Esophagus squamous epithelium (tissue), 5 donors: ENCODE data around the gene DOHH. TPM values are rescaled to one million over a fixed set of nuclear protein-coding genes. Genes with fewer than 3 reads are reported as not detected.
"Not testable (repeated sequence)": the region's sequence is repeated elsewhere in the genome, so short reads cannot be mapped to it uniquely, and the experiment has no call there.

Experiments
- DNase-seq: peaks from one replicate; lab custom pipeline; 2025; lab: John Stamatoyannopoulos, UW
- H3K27ac ChIP-seq, 4 donors: fragments of 200-600 bp; sonication (generic); one replicate each; pipeline ENCODE4 v1.5.1; 2016 to 2019; ENCODE audit warnings: mild to moderate bottlenecking in 1 of 4
- H3K27me3 ChIP-seq, 4 donors: fragments of 200-600 bp; sonication (generic); 1 replicate in 3 of 4; 2 replicates in 1 of 4; pipeline versions ENCODE4 v1.5.1 to v1.6.0; 2017 to 2021; ENCODE audit warnings: antibody characterized with exemption in 1 of 4
- H3K36me3 ChIP-seq, 3 donors: fragments of 200-600 bp; sonication (generic); one replicate each; pipeline ENCODE4 v1.5.1; 2016 to 2019
- H3K4me1 ChIP-seq, 3 donors: fragments of 200-600 bp; sonication (generic); one replicate each; pipeline ENCODE4 v1.5.1; 2017 to 2019
- H3K4me3 ChIP-seq, 4 donors: fragments of 200-600 bp; sonication (generic); 1 replicate in 3 of 4; 2 replicates in 1 of 4; pipeline ENCODE4 v1.5.1; 2016 to 2019; ENCODE audit warnings: mild to moderate bottlenecking in 2 of 4, moderate library complexity in 1 of 4
- H3K9me3 ChIP-seq, 3 donors: fragments of 200-600 bp; sonication (generic); one replicate each; pipeline ENCODE4 v1.5.1; 2016 to 2019
- CTCF ChIP-seq, 6 experiments: fragments of 450-650 bp in 4 of 6; fragments of 200-600 bp in 2 of 6; sonication (generic) in 2 of 6; IDR thresholded peaks; one replicate each; pipeline ENCODE4 v1.5.1; 2016 to 2019; ENCODE audit warnings: antibody characterized with exemption in 6 of 6, mild to moderate bottlenecking in 4 of 6, moderate library complexity in 4 of 6
- POLR2A ChIP-seq, 4 donors: fragments of 450-650 bp; IDR thresholded peaks; one replicate each; pipeline ENCODE4 v1.6.1; 2017; ENCODE audit warnings: antibody characterized with exemption in 4 of 4, mild to moderate bottlenecking in 4 of 4, moderate library complexity in 3 of 4
- WGBS, 2 donors: methylation state at CpG; one replicate each; pipeline ENCODE4 v1.1.5; 2018; 5-methylcytosine and 5-hydroxymethylcytosine counted together
- intact Hi-C: fragments of 100-400 bp; cut with DNase I; formaldehyde crosslinking; loops from one replicate; pipeline ENCODE4 v1.15.0; 2022
- total RNA-seq, 4 donors: library from RNA; depleted of rRNA; stranded (reverse); fragments of >200 nt; gene quantifications; one replicate each; pipeline ENCODE4 v1.1.0, GENCODE V29; 2016
- donor health status: DM: yes; HTN: yes; CAD: no.

Gene DOHH
- total RNA-seq, 4 donors from 2014 or later: 21.0 to 29.5 (median 26.4) TPM

GRCh38 chr19:3533033-3533432 lies 32.6 kb upstream of the DOHH start:
- TF ChIP-seq POLR2A (IDR thresholded peaks at IDR 0.05) (no peak), CTCF (IDR thresholded peaks at IDR 0.05) (no peak)

GRCh38 chr19:3532154-3532786 lies 31.8 kb upstream of the DOHH start:
- H3K4me1 ChIP-seq: peaks cover 0 to 17% (median 0%) of the 10 kb centered on the region in 3 donors
- no CpG with 5 or more reads among the region's 33 CpGs for WGBS, 2 donors
- H3K27me3 ChIP-seq: no peaks in the 10 kb centered on the region
- no peak for DNase-seq
- H3K4me3 ChIP-seq: no peak overlapping the region
- intact Hi-C loops: no loop called here
- H3K27ac ChIP-seq: no peak overlapping the region
- H3K36me3 ChIP-seq: peaks cover 43 to 85% (median 53%) of the 10 kb centered on the region in 3 donors
- TF ChIP-seq POLR2A (IDR thresholded peaks at IDR 0.05) (no peak), CTCF (IDR thresholded peaks at IDR 0.05) (no peak)
- H3K9me3 ChIP-seq: no peaks in the 10 kb centered on the region

More at GRCh38 chr19:3533033-3533432, 32.6 kb upstream of the DOHH start:
- Histone ChIP-seq H3K9me3 (no peaks in the 10 kb centered on the region), H3K4me1 (peaks cover 0 to 21% (median 0%) of the 10 kb centered on the region in 3 donors), H3K27ac (no peak overlapping the region), H3K36me3 (peaks cover 35 to 85% (median 47%) of the 10 kb centered on the region in 3 donors), H3K4me3 (no peak overlapping the region), H3K27me3 (no peaks in the 10 kb centered on the region)
- WGBS, 2 donors: 70% methylated on average over 8 of the region's 17 CpGs; no CpG with 5 or more reads in 1 of the 2 donors
- intact Hi-C loops: no loop called here
- DNase-seq: no peak

GRCh38 chr19:3531716-3532115 lies 31.2 kb upstream of the DOHH start:
- H3K9me3 ChIP-seq: no peaks in the 10 kb centered on the region
- H3K4me1 ChIP-seq: peaks cover 0 to 11% (median 0%) of the 10 kb centered on the region in 3 donors
- no peak overlapping the region for H3K27ac ChIP-seq
- no peak overlapping the region for H3K4me3 ChIP-seq
- no peak for DNase-seq
- no peak for TF ChIP-seq POLR2A (IDR thresholded peaks at IDR 0.05)
- TF ChIP-seq CTCF (IDR thresholded peaks at IDR 0.05): no peak
- peaks cover 48 to 86% (median 59%) of the 10 kb centered on the region in 3 donors for H3K36me3 ChIP-seq
- intact Hi-C loops: no loop called here
- no peaks in the 10 kb centered on the region for H3K27me3 ChIP-seq
- 83% methylated on average over 6 of the region's 29 CpGs; no CpG with 5 or more reads in 1 of the 2 donors for whole genome bisulfite sequencing, 2 donors

GRCh38 chr19:3530389-3530788 lies 29.9 kb upstream of the DOHH start:
- WGBS, 2 donors: 96% methylated on average over 12 of the region's 12 CpGs
- peaks cover 51 to 86% (median 62%) of the 10 kb centered on the region in 3 donors for H3K36me3 ChIP-seq

GRCh38 chr19:3529299-3529698 lies 28.8 kb upstream of the DOHH start:
- H3K36me3 ChIP-seq: peaks cover 52 to 84% (median 62%) of the 10 kb centered on the region in 3 donors
- intact Hi-C loops, H3K27me3 ChIP-seq, H3K4me3 ChIP-seq, DNase-seq, H3K27ac ChIP-seq, H3K4me1 ChIP-seq, H3K9me3 ChIP-seq: not testable (repeated sequence)
- WGBS, 2 donors: 91 to 95% methylated on average over 7 of the region's 7 CpGs

More at GRCh38 chr19:3530389-3530788, 29.9 kb upstream of the DOHH start:
- Histone ChIP-seq H3K27me3 (no peaks in the 10 kb centered on the region), H3K4me1 (no peaks in the 10 kb centered on the region), H3K9me3 (no peaks in the 10 kb centered on the region), H3K27ac (no peak overlapping the region), H3K4me3 (no peak overlapping the region)
- intact Hi-C loops: no loop called here
- TF ChIP-seq CTCF (IDR thresholded peaks at IDR 0.05) (no peak), POLR2A (IDR thresholded peaks at IDR 0.05) (no peak)
- DNase-seq: no peak
